ENCODE results near the gene SNTB2.

Gene SNTB2

GRCh38 chr16:69182730-69183416 is 4.1 kb upstream of the SNTB2 start:
- DNase-seq = no peak

GRCh38 chr16:69187446-69188235 is 677 bp downstream of the SNTB2 start:
- DNase-seq = peak; percentile 39

- peak; percentile 20 for DNase-seq
These were observed 1.2 kb downstream of the SNTB2 start for GRCh38 chr16:69188236-69188549.

- DNase-seq = no peak
These were observed 1.8 kb downstream of the SNTB2 start for GRCh38 chr16:69188716-69189115.

- DNase-seq = no peak
These were observed 3.2 kb downstream of the SNTB2 start for GRCh38 chr16:69190046-69190588.

GRCh38 chr16:69190598-69190997 is 3.6 kb downstream of the SNTB2 start:
- DNase-seq = peak; percentile 21

GRCh38 chr16:69191136-69191535 is 4.2 kb downstream of the SNTB2 start:
- DNase-seq = no peak

- no peak for DNase-seq
These were observed 6.9 kb downstream of the SNTB2 start for GRCh38 chr16:69193855-69194254.

GRCh38 chr16:69194488-69194887 is 7.5 kb downstream of the SNTB2 start:
- DNase-seq = no peak

- DNase-seq = no peak
These were observed 8.5 kb downstream of the SNTB2 start for GRCh38 chr16:69195369-69196029.

GRCh38 chr16:69197573-69197972 is 10.6 kb downstream of the SNTB2 start:
- no peak for DNase-seq

- DNase-seq = peak; percentile 23
These were observed 12.4 kb downstream of the SNTB2 start for GRCh38 chr16:69199382-69199781.

GRCh38 chr16:69201291-69201690 is 14.3 kb downstream of the SNTB2 start:
- no peak for DNase-seq

GRCh38 chr16:69201787-69202186 is 14.8 kb downstream of the SNTB2 start:
- DNase-seq = no peak

- DNase-seq = peak; percentile 70
These were observed 17.2 kb downstream of the SNTB2 start for GRCh38 chr16:69204172-69204571.

- peak; percentile 55 for DNase-seq
These were observed 22.8 kb downstream of the SNTB2 start for GRCh38 chr16:69209735-69210134.

- no peak for DNase-seq
These were observed 30.5 kb downstream of the SNTB2 start for GRCh38 chr16:69217433-69217832.

GRCh38 chr16:69219279-69219678 is 32.3 kb downstream of the SNTB2 start:
- DNase-seq = no peak

GRCh38 chr16:69223882-69224281 is 36.9 kb downstream of the SNTB2 start:
- DNase-seq = no peak

GRCh38 chr16:69225121-69225520 is 38.2 kb downstream of the SNTB2 start:
- DNase-seq = no peak

- no peak for DNase-seq
These were observed 46.2 kb downstream of the SNTB2 start for GRCh38 chr16:69233124-69233523.

- DNase-seq = no peak
These were observed 47.5 kb downstream of the SNTB2 start for GRCh38 chr16:69234460-69234859.

GRCh38 chr16:69236319-69236718 is 49.4 kb downstream of the SNTB2 start:
- no peak for DNase-seq

- DNase-seq = no peak
These were observed 50.3 kb downstream of the SNTB2 start for GRCh38 chr16:69237296-69237695.
